ENCODE results near the gene CATSPER1. TPM values are rescaled to one million over a fixed set of nuclear protein-coding genes. Genes with fewer than 3 reads are reported as not detected.

Gene CATSPER1
- total and polyA plus RNA-seq, 2 experiments from 2014 or later = not detected

DNA sequence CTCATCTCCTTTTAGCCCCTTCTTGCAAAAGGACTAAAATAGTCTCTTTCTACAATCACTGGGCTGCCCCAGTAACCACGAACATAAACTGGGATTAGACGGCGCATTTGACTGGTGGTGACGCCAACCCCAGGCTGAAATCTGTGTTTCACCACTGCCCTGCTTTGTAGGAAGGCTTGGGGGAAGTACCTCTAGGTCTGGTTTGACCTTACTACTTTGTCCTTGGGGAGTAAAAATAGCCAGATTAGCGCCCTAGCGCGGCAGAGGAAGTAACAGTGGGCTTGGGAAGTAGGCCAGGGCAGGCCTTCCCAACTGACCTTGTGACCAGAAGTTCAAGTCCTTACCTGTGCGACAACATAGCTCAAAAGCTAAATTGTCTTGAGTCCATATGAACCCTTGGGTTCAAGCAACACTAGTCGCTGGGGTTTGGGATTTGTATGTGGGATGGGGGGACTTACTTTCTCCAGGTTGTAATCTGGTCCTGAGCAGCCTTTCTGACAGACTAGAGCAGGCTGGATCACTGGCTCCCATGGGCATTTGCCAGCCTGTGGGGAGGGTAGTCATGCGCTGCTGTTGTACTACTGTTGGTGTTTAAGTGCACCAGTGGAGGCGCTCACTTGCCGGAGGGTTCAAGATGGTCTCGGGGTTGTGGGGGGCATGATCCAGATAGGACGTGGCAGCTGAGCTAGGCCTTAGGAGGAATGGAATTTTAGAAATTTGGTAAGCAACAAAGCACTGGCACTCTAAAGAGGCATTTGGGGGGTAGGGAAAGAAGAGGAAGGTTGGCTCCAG is 42.8 kb upstream of the CATSPER1 start:
- DNase-seq (ENCODE audit: low spot score) (peak; percentile 92), ATAC-seq (peak; percentile 45)
- Histone ChIP-seq H4K20me1 (replicated peaks; ENCODE audit: insufficient read depth) (peaks cover 10% of the 10 kb centered on the region; the same call in 1 of the 2 replicates), H3K4me3 (peak overlapping the region; percentile 62), H3K4me1 (ENCODE audit: insufficient read depth) (peaks cover 25% of the 10 kb centered on the region), H3F3A (replicated peaks; ENCODE audit: low read depth) (peaks cover 37% of the 10 kb centered on the region), H3K36me3 (ENCODE audit: insufficient read depth) (peaks cover 31% of the 10 kb centered on the region), H2AFZ (no peak overlapping the region), H3K79me2 (replicated peaks; ENCODE audit: insufficient read depth) (peaks cover 37% of the 10 kb centered on the region), H3K4me2 (peak overlapping the region; percentile 74), H3K27me3 (ENCODE audit: insufficient read depth) (no peaks in the 10 kb centered on the region), H3K27ac (ENCODE audit: low read depth) (peak overlapping the region; percentile 97), H3K9me2 (ENCODE audit: insufficient read depth) (no peaks in the 10 kb centered on the region)
- Mint-ChIP-seq H3K27ac (peak overlapping the region; percentile 84), H3K9me3 (no peaks in the 10 kb centered on the region; the same call in 2 of the 3 replicates), H3K36me3 (ENCODE audit: low read depth) (peaks cover 52% of the 10 kb centered on the region), H3K4me3 (peak overlapping the region; percentile 70), H3K27me3 (ENCODE audit: insufficient read depth, low read depth, poor library complexity) (peaks cover 14% of the 10 kb centered on the region), H3K4me1 (peaks cover 27% of the 10 kb centered on the region)
- TF ChIP-seq STAT1 (IDR thresholded peaks at IDR 0.05; ENCODE audit: unreplicated experiment) = no peak
- TF ChIP-seq, protein P1, sequence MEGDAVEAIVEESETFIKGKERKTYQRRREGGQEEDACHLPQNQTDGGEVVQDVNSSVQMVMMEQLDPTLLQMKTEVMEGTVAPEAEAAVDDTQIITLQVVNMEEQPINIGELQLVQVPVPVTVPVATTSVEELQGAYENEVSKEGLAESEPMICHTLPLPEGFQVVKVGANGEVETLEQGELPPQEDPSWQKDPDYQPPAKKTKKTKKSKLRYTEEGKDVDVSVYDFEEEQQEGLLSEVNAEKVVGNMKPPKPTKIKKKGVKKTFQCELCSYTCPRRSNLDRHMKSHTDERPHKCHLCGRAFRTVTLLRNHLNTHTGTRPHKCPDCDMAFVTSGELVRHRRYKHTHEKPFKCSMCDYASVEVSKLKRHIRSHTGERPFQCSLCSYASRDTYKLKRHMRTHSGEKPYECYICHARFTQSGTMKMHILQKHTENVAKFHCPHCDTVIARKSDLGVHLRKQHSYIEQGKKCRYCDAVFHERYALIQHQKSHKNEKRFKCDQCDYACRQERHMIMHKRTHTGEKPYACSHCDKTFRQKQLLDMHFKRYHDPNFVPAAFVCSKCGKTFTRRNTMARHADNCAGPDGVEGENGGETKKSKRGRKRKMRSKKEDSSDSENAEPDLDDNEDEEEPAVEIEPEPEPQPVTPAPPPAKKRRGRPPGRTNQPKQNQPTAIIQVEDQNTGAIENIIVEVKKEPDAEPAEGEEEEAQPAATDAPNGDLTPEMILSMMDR (conservative IDR thresholded peaks at IDR 0.05; ENCODE audit: low read depth in 2 of 2) = peak; percentile 38 to 43; a peak in 2 of 4 replicates

DNA sequence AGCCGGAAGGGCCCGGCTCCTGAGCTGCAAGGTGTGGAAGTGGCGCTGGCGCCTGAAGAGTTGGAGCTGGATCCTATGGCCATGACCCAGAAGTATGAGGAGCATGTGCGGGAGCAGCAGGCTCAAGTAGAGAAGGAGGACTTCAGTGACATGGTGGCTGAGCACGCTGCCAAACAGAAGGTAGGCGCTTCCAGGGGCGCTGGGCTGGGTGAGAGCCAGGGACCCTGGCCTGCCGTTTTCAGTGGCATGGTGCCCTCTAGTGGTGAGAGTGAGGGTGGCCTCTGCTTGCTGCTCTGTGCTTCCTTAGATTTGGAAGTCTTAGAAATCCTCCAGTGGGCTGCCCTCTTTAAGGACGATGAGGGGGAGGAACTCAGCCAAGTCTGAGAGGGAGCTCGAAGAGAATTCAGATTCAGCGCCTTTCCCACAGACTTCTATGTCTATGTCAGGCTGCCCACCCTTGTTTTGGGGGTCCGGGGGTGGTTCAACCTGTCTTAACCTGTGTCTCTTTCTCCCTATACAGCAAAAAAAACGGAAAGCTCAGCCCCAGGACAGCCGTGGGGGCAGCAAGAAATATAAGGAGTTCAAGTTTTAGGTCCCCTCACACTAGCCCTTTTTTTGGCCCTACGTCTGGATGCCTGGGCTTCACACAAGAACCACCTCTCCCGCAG is 42.0 kb upstream of the CATSPER1 start:
- TF ChIP-seq, protein P1 (conservative IDR thresholded peaks at IDR 0.05; ENCODE audit: low read depth in 2 of 2) = peak; percentile 91 to 94
- TF ChIP-seq ZNF114 (CRISPR knock-in tag; IDR thresholded peaks at IDR 0.05) = no peak
- Histone ChIP-seq H3K4me2 (no peak overlapping the region), H3K36me3 (ENCODE audit: insufficient read depth) (peaks cover 33% of the 10 kb centered on the region), H3F3A (replicated peaks; ENCODE audit: low read depth) (peaks cover 42% of the 10 kb centered on the region), H3K9me2 (ENCODE audit: insufficient read depth) (no peaks in the 10 kb centered on the region), H3K27me3 (ENCODE audit: insufficient read depth) (no peaks in the 10 kb centered on the region), H3K79me2 (replicated peaks; ENCODE audit: insufficient read depth) (peaks cover 33% of the 10 kb centered on the region), H3K27ac (ENCODE audit: low read depth) (peak overlapping the region; percentile 97), H3K4me3 (no peak overlapping the region; the same call in 1 of the 2 replicates), H3K4me1 (ENCODE audit: insufficient read depth) (peaks cover 25% of the 10 kb centered on the region), H2AFZ (no peak overlapping the region), H4K20me1 (replicated peaks; ENCODE audit: insufficient read depth) (peaks cover 16% of the 10 kb centered on the region)
- DNase-seq (ENCODE audit: low spot score) (peak; percentile 92), ATAC-seq (peak; percentile 81)
- H3K36me3 Mint-ChIP-seq (ENCODE audit: low read depth) = peaks cover 60% of the 10 kb centered on the region
- peak overlapping the region; percentile 89 for H3K27ac Mint-ChIP-seq
- H3K4me3 Mint-ChIP-seq = peak overlapping the region; percentile 70
- peaks cover 27% of the 10 kb centered on the region for H3K4me1 Mint-ChIP-seq
- H3K9me3 Mint-ChIP-seq = no peaks in the 10 kb centered on the region; the same call in 2 of the 3 replicates
- peaks cover 14% of the 10 kb centered on the region for H3K27me3 Mint-ChIP-seq (ENCODE audit: insufficient read depth, low read depth, poor library complexity)
